ENCODE measurements around the gene RBM20. TPM values are rescaled to one million over a fixed set of nuclear protein-coding genes. Genes with fewer than 3 reads are reported as not detected.

RBM20 gene
- polyA plus RNA-seq, 3 donors = not detected

- H3K27ac ChIP-seq (ENCODE audit: low read depth in 1 of 2, low read length in 2 of 2) = no peak overlapping the region
- no peaks in the 10 kb centered on the region for H3K36me3 ChIP-seq (replicated peaks in 1 of 2; ENCODE audit: control insufficient read depth in 1 of 2, insufficient read depth in 2 of 2, low read length in 2 of 2)
- WGBS (ENCODE audit: insufficient coverage) = 36% methylated on average over 2 of the region's 5 CpGs
- no peak overlapping the region for H3K4me3 ChIP-seq (replicated peaks in 1 of 3; ENCODE audit: low read depth in 2 of 3, low read length in 3 of 3)
- Mint-ChIP-seq H3K4me1 (peaks cover 18% of the 10 kb centered on the region), H3K9me3 (peaks cover 0 to 9% (median 3%) of the 10 kb centered on the region in 7 donors), H3K4me3 (peak overlapping the region in 1 of 2 donors; percentile 39), H3K27me3 (ENCODE audit: low read depth in 3 of 3) (peaks cover 60 to 82% (median 65%) of the 10 kb centered on the region in 3 donors), H3K36me3 (peaks cover 3 to 5% of the 10 kb centered on the region in 2 donors), H3K27ac (no peak overlapping the region)
- no peak overlapping the region for H3K4me2 ChIP-seq (replicated peaks; ENCODE audit: extremely low read depth, low read length, poor library complexity, severe bottlenecking)
- H2AFZ ChIP-seq (ENCODE audit: insufficient read depth, low read depth, low read length, poor library complexity, severe bottlenecking) = no peak overlapping the region
- TF ChIP-seq, protein P1, sequence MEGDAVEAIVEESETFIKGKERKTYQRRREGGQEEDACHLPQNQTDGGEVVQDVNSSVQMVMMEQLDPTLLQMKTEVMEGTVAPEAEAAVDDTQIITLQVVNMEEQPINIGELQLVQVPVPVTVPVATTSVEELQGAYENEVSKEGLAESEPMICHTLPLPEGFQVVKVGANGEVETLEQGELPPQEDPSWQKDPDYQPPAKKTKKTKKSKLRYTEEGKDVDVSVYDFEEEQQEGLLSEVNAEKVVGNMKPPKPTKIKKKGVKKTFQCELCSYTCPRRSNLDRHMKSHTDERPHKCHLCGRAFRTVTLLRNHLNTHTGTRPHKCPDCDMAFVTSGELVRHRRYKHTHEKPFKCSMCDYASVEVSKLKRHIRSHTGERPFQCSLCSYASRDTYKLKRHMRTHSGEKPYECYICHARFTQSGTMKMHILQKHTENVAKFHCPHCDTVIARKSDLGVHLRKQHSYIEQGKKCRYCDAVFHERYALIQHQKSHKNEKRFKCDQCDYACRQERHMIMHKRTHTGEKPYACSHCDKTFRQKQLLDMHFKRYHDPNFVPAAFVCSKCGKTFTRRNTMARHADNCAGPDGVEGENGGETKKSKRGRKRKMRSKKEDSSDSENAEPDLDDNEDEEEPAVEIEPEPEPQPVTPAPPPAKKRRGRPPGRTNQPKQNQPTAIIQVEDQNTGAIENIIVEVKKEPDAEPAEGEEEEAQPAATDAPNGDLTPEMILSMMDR (IDR thresholded peaks at IDR 0.05) = no peak
- H3K27me3 ChIP-seq (ENCODE audit: control insufficient read depth in 2 of 2, insufficient read depth in 2 of 2, low read length in 2 of 2) = peaks cover 53 to 83% of the 10 kb centered on the region in 2 donors
- H3K9ac ChIP-seq (ENCODE audit: insufficient read depth, low read length, poor library complexity, severe bottlenecking) = no peak overlapping the region
- H3K79me2 ChIP-seq (ENCODE audit: insufficient read depth, low read length) = no peaks in the 10 kb centered on the region
- DNase-seq = no peak
- intact Hi-C loops (cut with micrococcal nuclease) = no loop called here
- H3K4me1 ChIP-seq (ENCODE audit: control insufficient read depth in 1 of 2, insufficient read depth in 2 of 2, low read length in 2 of 2) = peaks cover 6 to 15% of the 10 kb centered on the region in 2 donors
- H4K20me1 ChIP-seq (ENCODE audit: insufficient read depth, low read length) = no peaks in the 10 kb centered on the region
- peaks cover 0 to 23% of the 10 kb centered on the region in 2 donors for H3K9me3 ChIP-seq (replicated peaks in 1 of 2; ENCODE audit: control insufficient read depth in 1 of 2, insufficient read depth in 1 of 2, low read length in 2 of 2)
These were observed 2.9 kb upstream of the RBM20 start for GRCh38 chr10:110641256-110641655.

DNA sequence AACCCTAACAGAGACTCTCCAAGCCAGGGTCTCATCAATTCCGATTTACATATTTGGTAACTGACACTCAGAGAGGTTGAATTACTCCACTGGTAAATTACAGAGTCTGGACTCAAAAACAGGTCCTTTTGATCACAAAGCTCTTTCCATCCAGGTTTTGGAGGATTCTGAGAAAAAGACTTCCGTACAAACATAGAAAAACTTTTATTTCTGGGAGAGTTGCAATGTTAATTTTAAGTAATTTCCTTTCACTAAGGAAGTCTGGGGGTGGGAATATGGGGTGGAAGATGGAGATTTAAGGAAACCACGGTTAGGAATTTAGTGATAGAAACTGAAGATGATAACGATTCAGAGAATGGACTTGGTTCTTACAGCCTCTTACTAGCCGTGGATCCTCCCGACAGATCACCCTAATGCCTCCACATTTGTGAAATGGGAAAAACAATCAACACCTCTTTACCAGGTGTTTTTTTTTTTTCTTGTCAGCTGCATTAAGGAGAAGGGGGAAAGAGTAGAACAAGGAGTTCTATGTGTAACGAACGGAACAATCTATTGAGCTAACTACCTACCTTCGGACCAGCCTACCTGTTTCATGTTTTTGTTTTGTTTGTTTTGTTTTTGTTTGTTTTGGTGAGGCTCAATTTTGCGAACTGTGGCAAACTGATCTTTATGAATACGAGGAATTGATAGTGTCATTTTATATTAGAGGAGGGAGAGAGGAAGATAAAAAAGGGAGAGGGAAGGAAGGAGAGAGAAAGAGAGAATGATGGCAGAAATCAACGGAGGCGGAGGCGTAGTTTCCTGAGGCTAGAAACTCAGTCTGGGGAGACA, 1.7 kb upstream of the RBM20 start:
- H2AFZ ChIP-seq (ENCODE audit: insufficient read depth, low read depth, low read length, poor library complexity, severe bottlenecking) = no peak overlapping the region
- H3K36me3 ChIP-seq (replicated peaks in 1 of 2; ENCODE audit: control insufficient read depth in 1 of 2, insufficient read depth in 2 of 2, low read length in 2 of 2) = no peaks in the 10 kb centered on the region
- H3K4me3 ChIP-seq (replicated peaks in 1 of 3; ENCODE audit: low read depth in 2 of 3, low read length in 3 of 3) = no peak overlapping the region
- H3K4me1 ChIP-seq (ENCODE audit: control insufficient read depth in 1 of 2, insufficient read depth in 2 of 2, low read length in 2 of 2) = peaks cover 6 to 15% of the 10 kb centered on the region in 2 donors
- H3K9ac ChIP-seq (ENCODE audit: insufficient read depth, low read length, poor library complexity, severe bottlenecking) = no peak overlapping the region
- Mint-ChIP-seq H3K27me3 (ENCODE audit: low read depth in 3 of 3) (peaks cover 65 to 87% (median 70%) of the 10 kb centered on the region in 3 donors), H3K36me3 (peaks cover 3 to 5% of the 10 kb centered on the region in 2 donors), H3K27ac (no peak overlapping the region), H3K4me3 (peak overlapping the region in 1 of 2 donors; percentile 74), H3K4me1 (peaks cover 18% of the 10 kb centered on the region), H3K9me3 (peaks cover 0 to 9% (median 3%) of the 10 kb centered on the region in 7 donors)
- DNase-seq = no peak
- peaks cover 0 to 23% of the 10 kb centered on the region in 2 donors for H3K9me3 ChIP-seq (replicated peaks in 1 of 2; ENCODE audit: control insufficient read depth in 1 of 2, insufficient read depth in 1 of 2, low read length in 2 of 2)
- intact Hi-C loops (cut with micrococcal nuclease) = no loop called here
- no peaks in the 10 kb centered on the region for H3K79me2 ChIP-seq (ENCODE audit: insufficient read depth, low read length)
- H3K4me2 ChIP-seq (replicated peaks; ENCODE audit: extremely low read depth, low read length, poor library complexity, severe bottlenecking) = no peak overlapping the region
- H4K20me1 ChIP-seq (ENCODE audit: insufficient read depth, low read length) = no peaks in the 10 kb centered on the region
- TF ChIP-seq, protein P1 (IDR thresholded peaks at IDR 0.05) = no peak
- WGBS (ENCODE audit: insufficient coverage) = 30% methylated on average over 5 of the region's 14 CpGs
- peaks cover 63 to 92% of the 10 kb centered on the region in 2 donors for H3K27me3 ChIP-seq (ENCODE audit: control insufficient read depth in 2 of 2, insufficient read depth in 2 of 2, low read length in 2 of 2)
- H3K27ac ChIP-seq (ENCODE audit: low read depth in 1 of 2, low read length in 2 of 2) = no peak overlapping the region

Measured in CD14-positive monocyte (primary cell).